HEK293 (cell line): ENCODE measurements around the gene VWA5A.

Source experiments
- CTCF ChIA-PET: fragments of 350-600 bp; formaldehyde crosslinking; extraction: SDS; loops from one replicate; lab custom pipeline; 2021; ENCODE audit warnings: antibody characterized with exemption; lab: Yijun Ruan, JAX
- POLR2A ChIA-PET: fragments of 300-600 bp; formaldehyde crosslinking; extraction: SDS; loops from one replicate; lab custom pipeline; 2020; ENCODE audit warnings: antibody characterized with exemption, inconsistent platforms; lab: Yijun Ruan, JAX
- H3K27ac ChIP-seq: fragments of 200-500 bp; sonication (Bioruptor generic); 2 replicates; pipeline ENCODE4 v1.5.1; 2014; ENCODE audit warnings: low read depth, low read length, control low read depth, inconsistent platforms; ENCODE audit errors: extremely low read depth
- H3K36me3 ChIP-seq, 2 experiments: fragments of 200-500 bp in 1 of 2; sonication (Bioruptor generic) in 1 of 2; 1 replicate in 1 of 2; 2 replicates in 1 of 2; pipeline ENCODE4 v1.5.1; 2014 to 2017; ENCODE audit warnings: inconsistent platforms in 2 of 2, low read length in 2 of 2; ENCODE audit not compliant: control insufficient read depth in 2 of 2, insufficient read depth in 1 of 2
- H3K4me1 ChIP-seq: fragments of 200-500 bp; sonication (Bioruptor generic); 2 replicates; pipeline ENCODE4 v1.5.1; 2014; ENCODE audit warnings: mild to moderate bottlenecking, low read length, inconsistent platforms; ENCODE audit not compliant: control insufficient read depth, insufficient read depth
- H3K4me3 ChIP-seq: 2 replicates; pipeline ENCODE4 v1.5.1; 2011; ENCODE audit warnings: low read depth, mild to moderate bottlenecking, control low read depth, low read length, moderate library complexity
- H3K9me3 ChIP-seq: fragments of 200-500 bp; sonication (Bioruptor generic); 2 replicates; pipeline ENCODE4 v1.5.1; 2014; ENCODE audit warnings: low read depth, low read length, inconsistent platforms; ENCODE audit not compliant: control insufficient read depth, insufficient read depth
- ATF2 ChIP-seq: fragments of 450-650 bp; formaldehyde crosslinking; IDR thresholded peaks from 2 replicates; pipeline ENCODE4 v1.5.1; 2016; ENCODE audit warnings: missing biosample characterization, missing genetic modification characterization, low read depth
- HOXD13 ChIP-seq: sonication (generic); formaldehyde crosslinking; IDR thresholded peaks from 2 replicates; pipeline ENCODE4 v1.8.0; 2022; ENCODE audit warnings: missing genetic modification reagents, borderline replicate concordance
- IKZF3 ChIP-seq: fragments of 450-650 bp; IDR thresholded peaks from 2 replicates; pipeline ENCODE4 v1.5.0; 2018; ENCODE audit warnings: missing biosample characterization, mild to moderate bottlenecking, missing genetic modification characterization, moderate library complexity
- KLF7 ChIP-seq: fragments of 450-650 bp; formaldehyde crosslinking; IDR thresholded peaks from 2 replicates; pipeline ENCODE4 v1.5.1; 2016; ENCODE audit warnings: missing biosample characterization, missing genetic modification characterization, borderline replicate concordance
- OVOL3 ChIP-seq: fragments of 450-650 bp; formaldehyde crosslinking; IDR thresholded peaks from 2 replicates; pipeline ENCODE4 v1.5.1; 2016; ENCODE audit warnings: missing biosample characterization, missing genetic modification characterization
- PRDM1 ChIP-seq: fragments of 450-650 bp; formaldehyde crosslinking; IDR thresholded peaks from 2 replicates; pipeline ENCODE4; 2016; ENCODE audit warnings: missing biosample characterization, missing genetic modification characterization
- YY2 ChIP-seq: fragments of 450-650 bp; formaldehyde crosslinking; IDR thresholded peaks from 2 replicates; pipeline ENCODE4 v1.5.1; 2016; ENCODE audit warnings: missing biosample characterization, missing genetic modification characterization
- ZBTB44 ChIP-seq: fragments of 450-650 bp; IDR thresholded peaks from 2 replicates; pipeline ENCODE4 v1.5.1; 2018; ENCODE audit warnings: missing biosample characterization, mild to moderate bottlenecking, missing genetic modification characterization
- ZBTB8A ChIP-seq: fragments of 450-650 bp; formaldehyde crosslinking; IDR thresholded peaks from 2 replicates; pipeline ENCODE4 v1.5.1; 2016; ENCODE audit warnings: missing biosample characterization, missing genetic modification characterization
- ZNF155 ChIP-seq: fragments of 450-650 bp; formaldehyde crosslinking; IDR thresholded peaks from 2 replicates; pipeline ENCODE4 v1.5.1; 2016; ENCODE audit warnings: missing biosample characterization, missing genetic modification characterization
- ZNF214 ChIP-seq: fragments of 450-650 bp; formaldehyde crosslinking; IDR thresholded peaks from 2 replicates; pipeline ENCODE4 v1.5.1; 2017; ENCODE audit warnings: missing biosample characterization, mild to moderate bottlenecking, missing genetic modification characterization, borderline replicate concordance
- ZNF24 ChIP-seq: fragments of 450-650 bp; formaldehyde crosslinking; IDR thresholded peaks from 2 replicates; pipeline ENCODE4 v1.5.1; 2016; ENCODE audit warnings: missing biosample characterization, missing genetic modification characterization
- ZNF354C ChIP-seq: fragments of 450-650 bp; formaldehyde crosslinking; IDR thresholded peaks from 2 replicates; pipeline ENCODE4 v1.5.1; 2016; ENCODE audit warnings: missing biosample characterization, missing genetic modification characterization, low read depth, borderline replicate concordance
- ZNF366 ChIP-seq: fragments of 450-650 bp; formaldehyde crosslinking; conservative IDR thresholded peaks from 2 replicates; pipeline ENCODE4 v1.5.1; 2016; ENCODE audit warnings: missing biosample characterization, missing genetic modification characterization
- ZNF549 ChIP-seq: fragments of 450-650 bp; IDR thresholded peaks from 2 replicates; pipeline ENCODE4 v1.5.1; 2018; ENCODE audit warnings: missing biosample characterization, missing genetic modification characterization, mild to moderate bottlenecking, inconsistent platforms, moderate library complexity
- ZNF558 ChIP-seq: fragments of 450-650 bp; formaldehyde crosslinking; IDR thresholded peaks from 2 replicates; pipeline ENCODE4 v1.5.1; 2016; ENCODE audit warnings: missing biosample characterization, missing genetic modification characterization
- ZNF585B ChIP-seq: fragments of 450-650 bp; formaldehyde crosslinking; IDR thresholded peaks from 2 replicates; pipeline ENCODE4 v1.5.1; 2016; ENCODE audit warnings: missing biosample characterization, missing genetic modification characterization
- ZNF621 ChIP-seq: fragments of 450-650 bp; formaldehyde crosslinking; IDR thresholded peaks from 2 replicates; pipeline ENCODE4 v1.5.1; 2017; ENCODE audit warnings: missing biosample characterization, missing genetic modification characterization
- ZNF623 ChIP-seq: fragments of 450-650 bp; formaldehyde crosslinking; IDR thresholded peaks from 2 replicates; pipeline ENCODE4 v1.5.1; 2016; ENCODE audit warnings: missing biosample characterization, missing genetic modification characterization
- ZNF624 ChIP-seq: fragments of 450-650 bp; formaldehyde crosslinking; IDR thresholded peaks from 2 replicates; pipeline ENCODE4 v1.5.1; 2017; ENCODE audit warnings: missing biosample characterization, missing genetic modification characterization
- TF ChIP-seq, protein P1 (sequence below): fragments of 450-650 bp; formaldehyde crosslinking; IDR thresholded peaks from 2 replicates; pipeline ENCODE4 v1.5.1; 2016; ENCODE audit warnings: missing biosample characterization, missing genetic modification characterization, low read depth
- TF ChIP-seq, protein P2 (sequence below): fragments of 450-650 bp; formaldehyde crosslinking; IDR thresholded peaks from 2 replicates; pipeline ENCODE4 v1.5.1; 2016; ENCODE audit warnings: missing biosample characterization, missing genetic modification characterization, borderline replicate concordance
- TF ChIP-seq, protein P3 (sequence below): fragments of 450-650 bp; formaldehyde crosslinking; IDR thresholded peaks from 2 replicates; pipeline ENCODE4 v1.5.1; 2017; ENCODE audit warnings: missing biosample characterization, missing genetic modification characterization

The VWA5A gene

DNA sequence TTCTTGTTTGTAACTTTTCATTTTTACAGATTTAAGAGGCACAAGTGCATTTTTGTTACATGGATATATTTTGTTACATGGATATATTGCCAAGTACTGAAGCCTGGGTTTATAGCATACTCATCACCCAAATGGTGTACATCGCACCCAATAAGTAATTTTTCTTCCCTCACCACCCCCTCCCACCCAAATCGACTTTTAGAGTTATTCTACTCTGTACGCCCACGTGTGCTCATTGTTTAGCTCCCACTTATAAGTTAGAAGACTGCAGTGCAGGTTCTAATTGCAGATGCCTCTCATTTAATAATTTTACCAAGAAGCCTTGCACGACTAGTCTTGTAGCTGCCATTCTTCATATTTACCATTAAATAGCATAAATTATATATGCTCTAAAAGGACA is 20.5 kb upstream of the VWA5A start:
- H3K27ac ChIP-seq, result no peak overlapping the region
- no peaks in the 10 kb centered on the region for H3K4me1 ChIP-seq
- no peaks in the 10 kb centered on the region for H3K36me3 ChIP-seq
- ChIA-PET POLR2A (no interaction called here), CTCF (no interaction called here)
- no peak overlapping the region for H3K4me3 ChIP-seq
- H3K9me3 ChIP-seq, result no peaks in the 10 kb centered on the region
- TF ChIP-seq ZNF585B (tag by site-specific recombination), result no peak
- TF ChIP-seq HOXD13 (CRISPR knock-in tag), result no peak
- no peak for TF ChIP-seq ZNF621 (tag by site-specific recombination)
- TF ChIP-seq, protein P1, sequence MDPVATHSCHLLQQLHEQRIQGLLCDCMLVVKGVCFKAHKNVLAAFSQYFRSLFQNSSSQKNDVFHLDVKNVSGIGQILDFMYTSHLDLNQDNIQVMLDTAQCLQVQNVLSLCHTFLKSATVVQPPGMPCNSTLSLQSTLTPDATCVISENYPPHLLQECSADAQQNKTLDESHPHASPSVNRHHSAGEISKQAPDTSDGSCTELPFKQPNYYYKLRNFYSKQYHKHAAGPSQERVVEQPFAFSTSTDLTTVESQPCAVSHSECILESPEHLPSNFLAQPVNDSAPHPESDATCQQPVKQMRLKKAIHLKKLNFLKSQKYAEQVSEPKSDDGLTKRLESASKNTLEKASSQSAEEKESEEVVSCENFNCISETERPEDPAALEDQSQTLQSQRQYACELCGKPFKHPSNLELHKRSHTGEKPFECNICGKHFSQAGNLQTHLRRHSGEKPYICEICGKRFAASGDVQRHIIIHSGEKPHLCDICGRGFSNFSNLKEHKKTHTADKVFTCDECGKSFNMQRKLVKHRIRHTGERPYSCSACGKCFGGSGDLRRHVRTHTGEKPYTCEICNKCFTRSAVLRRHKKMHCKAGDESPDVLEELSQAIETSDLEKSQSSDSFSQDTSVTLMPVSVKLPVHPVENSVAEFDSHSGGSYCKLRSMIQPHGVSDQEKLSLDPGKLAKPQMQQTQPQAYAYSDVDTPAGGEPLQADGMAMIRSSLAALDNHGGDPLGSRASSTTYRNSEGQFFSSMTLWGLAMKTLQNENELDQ (tag by site-specific recombination), result no peak
- TF ChIP-seq IKZF3 (tag by site-specific recombination), result no peak
- TF ChIP-seq PRDM1, result no peak
- no peak for TF ChIP-seq ZNF354C (tag by site-specific recombination)
- no peak for TF ChIP-seq ZNF624 (tag by site-specific recombination)
- TF ChIP-seq KLF7 (tag by site-specific recombination), result no peak
- TF ChIP-seq ZNF155 (tag by site-specific recombination), result no peak
- no peak for TF ChIP-seq YY2 (tag by site-specific recombination)
- no peak for TF ChIP-seq ZBTB8A
- TF ChIP-seq ATF2 (tag by site-specific recombination), result no peak

DNA sequence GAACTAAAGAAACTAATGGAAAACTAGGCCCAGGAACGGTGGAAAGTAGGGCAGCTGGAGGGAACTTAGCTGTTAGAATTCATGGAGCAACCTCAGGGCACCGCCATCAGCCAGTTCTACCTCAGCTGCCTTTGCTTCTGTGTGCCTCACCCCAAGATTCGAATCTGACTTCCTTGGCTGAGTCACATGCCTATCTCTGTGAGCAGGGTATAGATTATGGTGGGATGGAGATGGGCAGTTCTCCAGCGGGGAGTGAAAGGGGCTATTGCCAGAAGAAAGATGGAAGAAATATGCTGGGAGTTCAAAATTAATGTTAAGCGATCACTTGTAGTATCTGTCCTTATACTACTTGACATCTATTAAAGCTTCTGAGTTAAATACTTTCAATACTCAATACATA is 18.9 kb upstream of the VWA5A start:
- TF ChIP-seq ZNF623 (no peak), ZNF558 (tag by site-specific recombination) (no peak), OVOL3 (tag by site-specific recombination) (no peak), ZNF24 (tag by site-specific recombination) (no peak), ZBTB44 (no peak), ZNF366 (no peak), ZNF549 (no peak), ZNF214 (no peak)
- TF ChIP-seq, protein P2, sequence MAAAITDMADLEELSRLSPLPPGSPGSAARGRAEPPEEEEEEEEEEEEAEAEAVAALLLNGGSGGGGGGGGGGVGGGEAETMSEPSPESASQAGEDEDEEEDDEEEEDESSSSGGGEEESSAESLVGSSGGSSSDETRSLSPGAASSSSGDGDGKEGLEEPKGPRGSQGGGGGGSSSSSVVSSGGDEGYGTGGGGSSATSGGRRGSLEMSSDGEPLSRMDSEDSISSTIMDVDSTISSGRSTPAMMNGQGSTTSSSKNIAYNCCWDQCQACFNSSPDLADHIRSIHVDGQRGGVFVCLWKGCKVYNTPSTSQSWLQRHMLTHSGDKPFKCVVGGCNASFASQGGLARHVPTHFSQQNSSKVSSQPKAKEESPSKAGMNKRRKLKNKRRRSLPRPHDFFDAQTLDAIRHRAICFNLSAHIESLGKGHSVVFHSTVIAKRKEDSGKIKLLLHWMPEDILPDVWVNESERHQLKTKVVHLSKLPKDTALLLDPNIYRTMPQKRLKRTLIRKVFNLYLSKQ (tag by site-specific recombination), result no peak
- TF ChIP-seq, protein P3, sequence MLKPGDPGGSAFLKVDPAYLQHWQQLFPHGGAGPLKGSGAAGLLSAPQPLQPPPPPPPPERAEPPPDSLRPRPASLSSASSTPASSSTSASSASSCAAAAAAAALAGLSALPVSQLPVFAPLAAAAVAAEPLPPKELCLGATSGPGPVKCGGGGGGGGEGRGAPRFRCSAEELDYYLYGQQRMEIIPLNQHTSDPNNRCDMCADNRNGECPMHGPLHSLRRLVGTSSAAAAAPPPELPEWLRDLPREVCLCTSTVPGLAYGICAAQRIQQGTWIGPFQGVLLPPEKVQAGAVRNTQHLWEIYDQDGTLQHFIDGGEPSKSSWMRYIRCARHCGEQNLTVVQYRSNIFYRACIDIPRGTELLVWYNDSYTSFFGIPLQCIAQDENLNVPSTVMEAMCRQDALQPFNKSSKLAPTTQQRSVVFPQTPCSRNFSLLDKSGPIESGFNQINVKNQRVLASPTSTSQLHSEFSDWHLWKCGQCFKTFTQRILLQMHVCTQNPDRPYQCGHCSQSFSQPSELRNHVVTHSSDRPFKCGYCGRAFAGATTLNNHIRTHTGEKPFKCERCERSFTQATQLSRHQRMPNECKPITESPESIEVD, result no peak

More for the DNA sequence above, 18.9 kb upstream of the VWA5A start:
- POLR2A ChIA-PET, result no interaction called here
- Histone ChIP-seq H3K4me3 (no peak overlapping the region), H3K4me1 (no peaks in the 10 kb centered on the region), H3K27ac (no peak overlapping the region), H3K9me3 (no peaks in the 10 kb centered on the region), H3K36me3 (no peaks in the 10 kb centered on the region)
- CTCF ChIA-PET, result no interaction called here
